Fibroblast of lung (primary cell): ENCODE measurements around the gene CPA5. TPM values are rescaled to one million over a fixed set of nuclear protein-coding genes. Genes with fewer than 3 reads are reported as not detected.

Experiments
- DNase-seq, 2 donors: peaks; one replicate each; pipeline versions ENCODE4 v3.0.0 to v3.0.0-alpha.2; 2010; ENCODE audit warnings: low read depth in 2 of 2
- H2AFZ ChIP-seq: 2 replicates; pipeline ENCODE4 v1.5.1; 2012; ENCODE audit warnings: low read length, control low read depth, inconsistent platforms
- H3K27ac ChIP-seq: 2 replicates; pipeline ENCODE4 v1.5.1; 2011; ENCODE audit warnings: low read length, control low read depth; ENCODE audit not compliant: insufficient read depth
- H3K27me3 ChIP-seq: 2 replicates; pipeline ENCODE4 v1.5.1; 2011; ENCODE audit warnings: mild to moderate bottlenecking, low read length; ENCODE audit not compliant: control insufficient read depth, insufficient read depth
- H3K36me3 ChIP-seq: 2 replicates; pipeline ENCODE4 v1.5.1; 2011; ENCODE audit warnings: low read length; ENCODE audit not compliant: control insufficient read depth, insufficient read depth
- H3K4me1 ChIP-seq: 2 replicates; pipeline ENCODE4 v1.5.1; 2011; ENCODE audit warnings: low read length; ENCODE audit not compliant: control insufficient read depth, insufficient read depth; ENCODE audit errors: extremely low read depth
- H3K4me2 ChIP-seq: 2 replicates; pipeline ENCODE4 v1.5.1; 2011; ENCODE audit warnings: low read length, control low read depth; ENCODE audit not compliant: insufficient read depth; ENCODE audit errors: extremely low read depth
- H3K4me3 ChIP-seq, 4 experiments: fragments of 200-600 bp in 1 of 4; sonication (generic) in 1 of 4; replicated peaks in 1 of 4; 2 replicates each; pipeline ENCODE4 v1.5.1; 2011 to 2016; ENCODE audit warnings: low read length in 4 of 4, low read depth in 3 of 4, mild to moderate bottlenecking in 3 of 4, control low read depth in 2 of 4, inconsistent platforms in 1 of 4, mixed read lengths in 1 of 4; ENCODE audit not compliant: insufficient read depth in 1 of 4; ENCODE audit errors: control extremely low read depth in 1 of 4
- H3K79me2 ChIP-seq: 2 replicates; pipeline ENCODE4 v1.5.1; 2012; ENCODE audit warnings: mild to moderate bottlenecking, low read length, inconsistent platforms; ENCODE audit not compliant: control insufficient read depth, insufficient read depth
- H3K9ac ChIP-seq: 2 replicates; pipeline ENCODE4 v1.5.1; 2011; ENCODE audit warnings: mild to moderate bottlenecking, low read length, control low read depth; ENCODE audit not compliant: insufficient read depth
- H3K9me3 ChIP-seq: 2 replicates; pipeline ENCODE4 v1.5.1; 2012; ENCODE audit warnings: low read depth, low read length; ENCODE audit not compliant: control insufficient read depth, insufficient read depth
- H4K20me1 ChIP-seq: 2 replicates; pipeline ENCODE4 v1.5.1; 2011; ENCODE audit warnings: low read length; ENCODE audit not compliant: control insufficient read depth, insufficient read depth; ENCODE audit errors: extremely low read depth
- CTCF ChIP-seq, 2 donors: IDR thresholded peaks in 1 of 2; conservative IDR thresholded peaks in 1 of 2; 1 replicate in 1 of 2; 2 replicates in 1 of 2; pipeline ENCODE4 v1.5.1; 2011 to 2012; ENCODE audit warnings: low read length in 2 of 2, control low read depth in 1 of 2, inconsistent platforms in 1 of 2, low read depth in 1 of 2, mild to moderate bottlenecking in 1 of 2
- EZH2 ChIP-seq: IDR thresholded peaks from 2 replicates; pipeline ENCODE4 v1.5.1; 2012; ENCODE audit warnings: low read length, control low read depth, mild to moderate bottlenecking; ENCODE audit errors: missing control alignments
- polyA plus RNA-seq, 2 donors: library from polyadenylated mRNA; depleted of rRNA in 1 of 2; stranded (reverse) in 1 of 2; unstranded in 1 of 2; fragments of >200 nt; gene quantifications; 2 replicates each; pipeline ENCODE4 v1.2.1, GENCODE V29; 2011 to 2012; ENCODE audit warnings: missing spikeins in 1 of 2
- total RNA-seq: library from RNA; depleted of rRNA; stranded (reverse); fragments of >200 nt; gene quantifications from 2 replicates; pipeline ENCODE4 v1.2.1, GENCODE V29; 2014

CPA5 gene
- total and polyA plus RNA-seq, 2 donors (not counting 1 experiment from before 2014, with no cell fraction given), result not detected

- Histone ChIP-seq H3K27ac (no peak overlapping the region), H3K9ac (no peak overlapping the region), H3K79me2 (no peaks in the 10 kb centered on the region), H3K36me3 (no peaks in the 10 kb centered on the region), H3K9me3 (no peaks in the 10 kb centered on the region), H2AFZ (no peak overlapping the region), H3K4me1 (peaks cover 17% of the 10 kb centered on the region), H3K4me3 (no peak overlapping the region), H3K4me2 (no peak overlapping the region), H3K27me3 (no peaks in the 10 kb centered on the region), H4K20me1 (no peaks in the 10 kb centered on the region)
- peak; percentile 54 to 87 for DNase-seq
- TF ChIP-seq EZH2, result no peak
Observed at GRCh38 chr7:130393101-130393561, 48.5 kb downstream of the CPA5 start.

- Histone ChIP-seq H3K36me3 (no peaks in the 10 kb centered on the region), H3K4me1 (peaks cover 17% of the 10 kb centered on the region), H3K4me3 (no peak overlapping the region), H4K20me1 (no peaks in the 10 kb centered on the region), H3K79me2 (no peaks in the 10 kb centered on the region), H2AFZ (no peak overlapping the region), H3K9me3 (no peaks in the 10 kb centered on the region), H3K9ac (no peak overlapping the region), H3K4me2 (no peak overlapping the region), H3K27me3 (no peaks in the 10 kb centered on the region), H3K27ac (no peak overlapping the region)
- DNase-seq, result no peak
- TF ChIP-seq CTCF (conservative IDR thresholded peaks at IDR 0.05 in 1 of 2, IDR thresholded peaks at IDR 0.05 in 1 of 2; ENCODE audit: low read depth in 1 of 2, low read length in 2 of 2), result no peak
- no peak for TF ChIP-seq EZH2
Observed at GRCh38 chr7:130393841-130394411, 49.3 kb downstream of the CPA5 start.

GRCh38 chr7:130394421-130395195, 50.0 kb downstream of the CPA5 start:
- peaks cover 17% of the 10 kb centered on the region for H3K4me1 ChIP-seq
- TF ChIP-seq EZH2, result no peak
- no peak for TF ChIP-seq CTCF (conservative IDR thresholded peaks at IDR 0.05 in 1 of 2, IDR thresholded peaks at IDR 0.05 in 1 of 2; ENCODE audit: low read depth in 1 of 2, low read length in 2 of 2)
- H3K27me3 ChIP-seq, result no peaks in the 10 kb centered on the region
- H3K9me3 ChIP-seq, result no peaks in the 10 kb centered on the region
- H3K9ac ChIP-seq, result no peak overlapping the region
- H3K4me2 ChIP-seq, result no peak overlapping the region
- no peaks in the 10 kb centered on the region for H3K36me3 ChIP-seq
- H3K79me2 ChIP-seq, result no peaks in the 10 kb centered on the region
- H4K20me1 ChIP-seq, result no peaks in the 10 kb centered on the region
- H3K4me3 ChIP-seq, result no peak overlapping the region
- no peak for DNase-seq
- H2AFZ ChIP-seq, result no peak overlapping the region
- H3K27ac ChIP-seq, result no peak overlapping the region
